ENCODE results near the gene ALDH4A1.

The ALDH4A1 gene

GRCh38 chr1:18938008-18938706 lies 35.8 kb upstream of the ALDH4A1 start:
- FAIRE-seq: no peak
- no peak for DNase-seq (ENCODE audit: insufficient read length)

GRCh38 chr1:18937539-18937938 lies 35.2 kb upstream of the ALDH4A1 start:
- DNase-seq (ENCODE audit: insufficient read length) (no peak), FAIRE-seq (no peak)
- TF ChIP-seq TAF1 (IDR thresholded peaks at IDR 0.05; ENCODE audit: borderline replicate concordance, low read depth, low read length): no peak
- no peak for TF ChIP-seq POLR2A (IDR thresholded peaks at IDR 0.05; ENCODE audit: low read depth, low read length)
- TF ChIP-seq POLR2AphosphoS5 (IDR thresholded peaks at IDR 0.05; ENCODE audit: low read depth, low read length): no peak

More at GRCh38 chr1:18938008-18938706, 35.8 kb upstream of the ALDH4A1 start:
- no peak for TF ChIP-seq POLR2A (IDR thresholded peaks at IDR 0.05; ENCODE audit: low read depth, low read length)
- TF ChIP-seq POLR2AphosphoS5 (IDR thresholded peaks at IDR 0.05; ENCODE audit: low read depth, low read length): no peak
- TF ChIP-seq TAF1 (IDR thresholded peaks at IDR 0.05; ENCODE audit: borderline replicate concordance, low read depth, low read length): no peak

- FAIRE-seq (no peak), DNase-seq (ENCODE audit: insufficient read length) (no peak)
Observed at GRCh38 chr1:18936814-18937481, 34.6 kb upstream of the ALDH4A1 start.

GRCh38 chr1:18936471-18936813 lies 34.1 kb upstream of the ALDH4A1 start:
- FAIRE-seq (no peak), DNase-seq (ENCODE audit: insufficient read length) (no peak)
- no peak for TF ChIP-seq TAF1 (IDR thresholded peaks at IDR 0.05; ENCODE audit: borderline replicate concordance, low read depth, low read length)
- TF ChIP-seq POLR2AphosphoS5 (IDR thresholded peaks at IDR 0.05; ENCODE audit: low read depth, low read length): no peak
- no peak for TF ChIP-seq POLR2A (IDR thresholded peaks at IDR 0.05; ENCODE audit: low read depth, low read length)

More at GRCh38 chr1:18936814-18937481, 34.6 kb upstream of the ALDH4A1 start:
- TF ChIP-seq POLR2AphosphoS5 (IDR thresholded peaks at IDR 0.05; ENCODE audit: low read depth, low read length): no peak
- no peak for TF ChIP-seq POLR2A (IDR thresholded peaks at IDR 0.05; ENCODE audit: low read depth, low read length)
- no peak for TF ChIP-seq TAF1 (IDR thresholded peaks at IDR 0.05; ENCODE audit: borderline replicate concordance, low read depth, low read length)

GRCh38 chr1:18934205-18935000 lies 32.0 kb upstream of the ALDH4A1 start:
- no peak for FAIRE-seq
- DNase-seq (ENCODE audit: insufficient read length): no peak
- no peak for TF ChIP-seq TAF1 (IDR thresholded peaks at IDR 0.05; ENCODE audit: borderline replicate concordance, low read depth, low read length)
- TF ChIP-seq POLR2A (IDR thresholded peaks at IDR 0.05; ENCODE audit: low read depth, low read length): no peak
- TF ChIP-seq POLR2AphosphoS5 (IDR thresholded peaks at IDR 0.05; ENCODE audit: low read depth, low read length): no peak

- FAIRE-seq: no peak
- no peak for DNase-seq (ENCODE audit: insufficient read length)
- TF ChIP-seq POLR2A (IDR thresholded peaks at IDR 0.05; ENCODE audit: low read depth, low read length) (no peak), TAF1 (IDR thresholded peaks at IDR 0.05; ENCODE audit: borderline replicate concordance, low read depth, low read length) (no peak), POLR2AphosphoS5 (IDR thresholded peaks at IDR 0.05; ENCODE audit: low read depth, low read length) (no peak)
Observed at GRCh38 chr1:18932879-18933278, 30.5 kb upstream of the ALDH4A1 start.

GRCh38 chr1:18932387-18932786 lies 30.0 kb upstream of the ALDH4A1 start:
- DNase-seq (ENCODE audit: insufficient read length) (no peak), FAIRE-seq (no peak)
- TF ChIP-seq POLR2A (IDR thresholded peaks at IDR 0.05; ENCODE audit: low read depth, low read length): no peak
- no peak for TF ChIP-seq TAF1 (IDR thresholded peaks at IDR 0.05; ENCODE audit: borderline replicate concordance, low read depth, low read length)
- no peak for TF ChIP-seq POLR2AphosphoS5 (IDR thresholded peaks at IDR 0.05; ENCODE audit: low read depth, low read length)

GRCh38 chr1:18931730-18932129 lies 29.4 kb upstream of the ALDH4A1 start:
- no peak for DNase-seq (ENCODE audit: insufficient read length)
- TF ChIP-seq POLR2AphosphoS5 (IDR thresholded peaks at IDR 0.05; ENCODE audit: low read depth, low read length) (no peak), TAF1 (IDR thresholded peaks at IDR 0.05; ENCODE audit: borderline replicate concordance, low read depth, low read length) (no peak), POLR2A (IDR thresholded peaks at IDR 0.05; ENCODE audit: low read depth, low read length) (no peak)
- FAIRE-seq: peak; percentile 57

GRCh38 chr1:18929686-18930085 lies 27.3 kb upstream of the ALDH4A1 start:
- TF ChIP-seq POLR2AphosphoS5 (IDR thresholded peaks at IDR 0.05; ENCODE audit: low read depth, low read length): no peak
- no peak for TF ChIP-seq TAF1 (IDR thresholded peaks at IDR 0.05; ENCODE audit: borderline replicate concordance, low read depth, low read length)
- TF ChIP-seq POLR2A (IDR thresholded peaks at IDR 0.05; ENCODE audit: low read depth, low read length): no peak
- FAIRE-seq: no peak
- no peak for DNase-seq (ENCODE audit: insufficient read length)

- no peak for DNase-seq (ENCODE audit: insufficient read length)
- TF ChIP-seq POLR2A (IDR thresholded peaks at IDR 0.05; ENCODE audit: low read depth, low read length): no peak
- no peak for TF ChIP-seq POLR2AphosphoS5 (IDR thresholded peaks at IDR 0.05; ENCODE audit: low read depth, low read length)
- no peak for TF ChIP-seq TAF1 (IDR thresholded peaks at IDR 0.05; ENCODE audit: borderline replicate concordance, low read depth, low read length)
- FAIRE-seq: no peak
Observed at GRCh38 chr1:18928985-18929384, 26.6 kb upstream of the ALDH4A1 start.

- FAIRE-seq (no peak), DNase-seq (ENCODE audit: insufficient read length) (no peak)
- TF ChIP-seq POLR2AphosphoS5 (IDR thresholded peaks at IDR 0.05; ENCODE audit: low read depth, low read length) (no peak), POLR2A (IDR thresholded peaks at IDR 0.05; ENCODE audit: low read depth, low read length) (no peak), TAF1 (IDR thresholded peaks at IDR 0.05; ENCODE audit: borderline replicate concordance, low read depth, low read length) (no peak)
Observed at GRCh38 chr1:18928406-18928805, 26.1 kb upstream of the ALDH4A1 start.
